ENCODE results near the gene KRT85. TPM values are rescaled to one million over a fixed set of nuclear protein-coding genes. Genes with fewer than 3 reads are reported as not detected.

The KRT85 gene
- total and polyA plus RNA-seq, 3 donors from 2014 or later: 0.71 to 1.5 (median 0.74) TPM

GRCh38 chr12:52320784-52321400, 46.4 kb downstream of the KRT85 start, which contains the start of gene KRT83:
Gene KRT83 (minus strand): TSS chr12:52321398. CDS start chr12:52321335, 63 bp downstream.
- Histone ChIP-seq H3K9me3 (no peaks in the 10 kb centered on the region), H3K4me1 (no peaks in the 10 kb centered on the region), H3K36me3 (ENCODE audit: low read depth, missing control alignments) (no peaks in the 10 kb centered on the region), H3K27me3 (no peaks in the 10 kb centered on the region), H3K4me3 (no peak within 1 kb of the TSS), H3K27ac (no peak within 1 kb of the TSS)
- DNase-seq: no peak
- WGBS, 2 donors: 40% methylated on average over 4 to 35 of the region's 35 CpGs
- intact Hi-C loops (cut with DNase I; ENCODE audit: low total_unique reads): no loop called here
- TF ChIP-seq CTCF (IDR thresholded peaks at IDR 0.05): no peak
- TF ChIP-seq POLR2A (IDR thresholded peaks at IDR 0.05): no peak

GRCh38 chr12:52319097-52319496, 48.2 kb downstream of the KRT85 start:
- no peaks in the 10 kb centered on the region for H3K4me1 ChIP-seq
- DNase-seq: no peak
- intact Hi-C loops (cut with DNase I; ENCODE audit: low total_unique reads): no loop called here
- H3K9me3 ChIP-seq: no peaks in the 10 kb centered on the region
- H3K36me3 ChIP-seq (ENCODE audit: low read depth, missing control alignments): no peaks in the 10 kb centered on the region
- TF ChIP-seq CTCF (IDR thresholded peaks at IDR 0.05): no peak
- TF ChIP-seq POLR2A (IDR thresholded peaks at IDR 0.05): no peak
- 80 to 88% methylated on average over 7 to 11 of the region's 11 CpGs for WGBS, 2 donors
- H3K27ac ChIP-seq: no peak overlapping the region
- no peaks in the 10 kb centered on the region for H3K27me3 ChIP-seq
- no peak overlapping the region for H3K4me3 ChIP-seq

- no peak for DNase-seq
- H3K27ac ChIP-seq: no peak overlapping the region
- no peaks in the 10 kb centered on the region for H3K36me3 ChIP-seq (ENCODE audit: low read depth, missing control alignments)
- no peaks in the 10 kb centered on the region for H3K4me1 ChIP-seq
- intact Hi-C loops (cut with DNase I; ENCODE audit: low total_unique reads): no loop called here
- 83 to 85% methylated on average over 5 to 11 of the region's 11 CpGs for WGBS, 2 donors
- no peaks in the 10 kb centered on the region for H3K9me3 ChIP-seq
- no peak overlapping the region for H3K4me3 ChIP-seq
- TF ChIP-seq POLR2A (IDR thresholded peaks at IDR 0.05): no peak
- TF ChIP-seq CTCF (IDR thresholded peaks at IDR 0.05): no peak
- no peaks in the 10 kb centered on the region for H3K27me3 ChIP-seq
Observed at GRCh38 chr12:52318241-52318990, 48.9 kb downstream of the KRT85 start.

GRCh38 chr12:52317468-52318052, 49.7 kb downstream of the KRT85 start:
- 80 to 93% methylated on average over 6 to 12 of the region's 12 CpGs for WGBS, 2 donors
- no peak for DNase-seq
- no peaks in the 10 kb centered on the region for H3K27me3 ChIP-seq
- intact Hi-C loops (cut with DNase I; ENCODE audit: low total_unique reads): no loop called here
- H3K4me1 ChIP-seq: no peaks in the 10 kb centered on the region
- no peak overlapping the region for H3K4me3 ChIP-seq
- no peaks in the 10 kb centered on the region for H3K9me3 ChIP-seq
- no peaks in the 10 kb centered on the region for H3K36me3 ChIP-seq (ENCODE audit: low read depth, missing control alignments)
- H3K27ac ChIP-seq: no peak overlapping the region
- TF ChIP-seq POLR2A (IDR thresholded peaks at IDR 0.05): no peak
- no peak for TF ChIP-seq CTCF (IDR thresholded peaks at IDR 0.05)

Data from testis (tissue), 3 donors.